GM12878 (cell line): ENCODE measurements around the gene MAVS. TPM values are rescaled to one million over a fixed set of nuclear protein-coding genes. Genes with fewer than 3 reads are reported as not detected.

Experiments
- ATAC-seq: fragments of 200-7000 bp; cut with Tn5 transposase; 3 replicates; pipeline ENCODE4 v1.9.1; 2020; ENCODE audit warnings: mild to moderate bottlenecking, moderate library complexity
- BruUV-seq: library from RNA; stranded (reverse); fragments of 400-500 nt; replicated peaks from 2 replicates; lab custom pipeline; 2021; lab: Mats Ljungman, UMichigan
- CTCF ChIA-PET: fragments of 300-600 bp; sonication (Branson Sonifier 250); formaldehyde crosslinking; extraction: SDS; loops from one replicate; lab custom pipeline; 2021; ENCODE audit warnings: inconsistent platforms; lab: Yijun Ruan, JAX
- POLR2A ChIA-PET: fragments of 350-600 bp; formaldehyde crosslinking; extraction: SDS; loops from one replicate; lab custom pipeline; 2021; ENCODE audit warnings: inconsistent platforms; lab: Charles Lee
- RAD21 ChIA-PET: fragments of 300-600 bp; sonication (Branson Sonifier 250); formaldehyde crosslinking; loops from one replicate; lab custom pipeline; 2023; ENCODE audit warnings: antibody characterized with exemption; ENCODE audit not compliant: unreplicated experiment; lab: Charles Lee
- SMC1A ChIA-PET: fragments of 300-600 bp; sonication (Branson Sonifier 250); formaldehyde crosslinking; loops from one replicate; lab custom pipeline; 2023; ENCODE audit not compliant: unreplicated experiment, uncharacterized antibody; lab: Charles Lee
- DNase-seq: peaks from one replicate; pipeline ENCODE4 v3.0.0-alpha.2; 2011; ENCODE audit warnings: low read depth, low spot score
- FAIRE-seq: peaks from 3 replicates; lab custom pipeline; 2011; peaks lifted over from hg19 to GRCh38; lab: Jason Lieb, UNC
- H2AFZ ChIP-seq: 2 replicates; pipeline ENCODE4 v1.6.0; 2011; ENCODE audit warnings: low read depth, low read length, control low read depth; ENCODE audit not compliant: control insufficient read depth
- H3K27ac ChIP-seq: 2 replicates; pipeline ENCODE4 v1.5.1; 2011; ENCODE audit warnings: control low read depth; ENCODE audit not compliant: control insufficient read depth, insufficient read depth
- H3K27me3 ChIP-seq, 2 experiments: replicated peaks in 1 of 2; 2 replicates each; pipeline versions ENCODE4 v1.6.0 to v1.6.1; 2011; ENCODE audit warnings: low read length in 1 of 2; ENCODE audit not compliant: control insufficient read depth in 2 of 2, insufficient read depth in 2 of 2
- H3K36me3 ChIP-seq, 2 experiments: 2 replicates each; pipeline ENCODE4 v1.5.1; 2011; ENCODE audit warnings: low read length in 1 of 2; ENCODE audit not compliant: control insufficient read depth in 2 of 2, insufficient read depth in 2 of 2
- H3K4me1 ChIP-seq: 2 replicates; pipeline ENCODE4 v1.6.1; 2011; ENCODE audit warnings: mild to moderate bottlenecking, low read length, moderate library complexity, mixed read lengths; ENCODE audit not compliant: control insufficient read depth, insufficient read depth
- H3K4me2 ChIP-seq: 2 replicates; pipeline ENCODE4 v1.6.0; 2011; ENCODE audit warnings: control low read depth; ENCODE audit not compliant: control insufficient read depth, insufficient read depth
- H3K4me3 ChIP-seq: fragments of 200-600 bp; sonication (generic); 2 replicates; pipeline ENCODE4 v1.5.1; 2016
- H3K79me2 ChIP-seq: 2 replicates; pipeline ENCODE4 v1.6.0; 2011; ENCODE audit warnings: low read length; ENCODE audit not compliant: control insufficient read depth, insufficient read depth
- H3K9ac ChIP-seq: 2 replicates; pipeline ENCODE4 v1.8.0; 2011; ENCODE audit warnings: low read length, control low read depth, mixed read lengths; ENCODE audit not compliant: control insufficient read depth, insufficient read depth
- H3K9me3 ChIP-seq: replicated peaks from 3 replicates; pipeline ENCODE4 v1.5.1; 2011; ENCODE audit warnings: mild to moderate bottlenecking, low read length; ENCODE audit not compliant: control insufficient read depth, insufficient read depth
- H4K20me1 ChIP-seq: 2 replicates; pipeline ENCODE4 v1.6.0; 2011; ENCODE audit not compliant: control insufficient read depth, insufficient read depth
- BMI1 ChIP-seq: fragments of 450-650 bp; IDR thresholded peaks from 2 replicates; pipeline ENCODE4 v1.6.1; 2016; ENCODE audit warnings: mild to moderate bottlenecking, moderate library complexity, borderline replicate concordance
- CEBPB ChIP-seq, 2 experiments: fragments of 150-350 bp in 1 of 2; IDR thresholded peaks; 2 replicates each; pipeline ENCODE4 v1.6.1; 2012 to 2014; ENCODE audit warnings: low read depth in 2 of 2, low read length in 2 of 2, borderline replicate concordance in 1 of 2, inconsistent platforms in 1 of 2
- CHD2 ChIP-seq: IDR thresholded peaks from 2 replicates; pipeline ENCODE4 v1.6.1; 2011; ENCODE audit warnings: low read depth, low read length, improper control_type of control experiment, borderline replicate concordance
- DPF2 ChIP-seq: fragments of 450-650 bp; IDR thresholded peaks from 2 replicates; pipeline ENCODE4 v1.6.1; 2017; ENCODE audit warnings: mild to moderate bottlenecking
- E2F8 ChIP-seq: fragments of 450-650 bp; IDR thresholded peaks from 2 replicates; pipeline ENCODE4 v1.6.1; 2018; ENCODE audit warnings: mild to moderate bottlenecking, low read depth, moderate library complexity; ENCODE audit not compliant: partially characterized antibody
- GABPA ChIP-seq: IDR thresholded peaks from 2 replicates; pipeline ENCODE4 v1.6.1; 2014; ENCODE audit warnings: antibody characterized with exemption, low read depth, mild to moderate bottlenecking, inconsistent platforms
- KAT2A ChIP-seq: conservative IDR thresholded peaks from 2 replicates; pipeline ENCODE4 v1.6.1; 2011; ENCODE audit warnings: low read depth, low read length; ENCODE audit not compliant: control insufficient read depth
- MEF2B ChIP-seq: fragments of 450-650 bp; IDR thresholded peaks from 2 replicates; pipeline ENCODE4 v1.6.1; 2018; ENCODE audit warnings: mild to moderate bottlenecking, moderate library complexity; ENCODE audit not compliant: partially characterized antibody, poor library complexity, severe bottlenecking
- NFIC ChIP-seq: IDR thresholded peaks from 2 replicates; pipeline ENCODE4 v1.6.1; 2012; ENCODE audit warnings: low read depth, mild to moderate bottlenecking, inconsistent platforms, low read length, moderate library complexity
- PBX3 ChIP-seq: IDR thresholded peaks from 2 replicates; pipeline ENCODE4 v1.6.1; 2011; ENCODE audit warnings: mild to moderate bottlenecking, low read depth, low read length, moderate library complexity; ENCODE audit not compliant: insufficient replicate concordance
- PKNOX1 ChIP-seq: fragments of 450-650 bp; IDR thresholded peaks from 2 replicates; pipeline ENCODE4 v1.6.1; 2016; ENCODE audit warnings: mild to moderate bottlenecking
- SIN3A ChIP-seq: IDR thresholded peaks from 2 replicates; pipeline ENCODE4 v1.6.1; 2012; ENCODE audit warnings: low read depth, low read length, improper control_type of control experiment
- STAT1 ChIP-seq: fragments of 450-650 bp; conservative IDR thresholded peaks from 2 replicates; pipeline ENCODE4 v1.6.1; 2014; ENCODE audit warnings: antibody characterized with exemption, mild to moderate bottlenecking
- TARDBP ChIP-seq: IDR thresholded peaks from 2 replicates; pipeline ENCODE4 v1.6.1; 2016; ENCODE audit warnings: borderline replicate concordance
- ZZZ3 ChIP-seq: IDR thresholded peaks from 2 replicates; pipeline ENCODE4 v1.6.1; 2011; ENCODE audit warnings: low read depth; ENCODE audit not compliant: control insufficient read depth, insufficient read length
- WGBS: methylation state at CpG from one replicate; pipeline ENCODE4 v1.1.6; 2016; ENCODE audit warnings: low lambda C conversion rate; ENCODE audit not compliant: insufficient replicate concordance, insufficient coverage; ENCODE audit errors: missing lambda C conversion rate; 5-methylcytosine and 5-hydroxymethylcytosine counted together
- in situ Hi-C: fragments of 300-500 bp; cut with MboI; formaldehyde crosslinking; loops from 9 replicates; pipeline ENCODE4 v1.14.3; 2018; ENCODE audit warnings: mixed read lengths
- intact Hi-C: fragments of 100-400 bp; cut with micrococcal nuclease; formaldehyde crosslinking; loops from one replicate; pipeline ENCODE4 v1.14.2; 2022; ENCODE audit not compliant: unreplicated experiment
- polyA plus RNA-seq, 11 experiments: library from polyadenylated mRNA; depleted of rRNA in 4 of 11; unstranded in 6 of 11; stranded (reverse) in 5 of 11; fragments of >200 nt; fragmentation: Nextera tagmentation in 4 of 11; fragmentation: Illumina TruSeq in 1 of 11; extraction: Ambion mirVana in 4 of 11; extraction: Trizol in 1 of 11; gene quantifications; 1 replicate in 1 of 11; 2 replicates in 10 of 11; pipeline versions ENCODE4 v1.2.1 to v1.2.3, GENCODE V29; 2011 to 2016; ENCODE audit warnings: inconsistent platforms in 2 of 11, missing spikeins in 2 of 11, low read depth in 1 of 11
- total RNA-seq, 4 experiments: library from RNA; depleted of rRNA in 3 of 4; stranded (reverse); fragments of >200 nt in 3 of 4; fragmentation: Illumina TruSeq in 1 of 4; extraction: Trizol in 1 of 4; gene quantifications; 2 replicates each; pipeline versions ENCODE4 v1.2.1 to v1.2.3, GENCODE V29; 2013 to 2021

MAVS gene
- total and polyA plus RNA-seq, 10 of the 15 experiments (the other 5 are each of a cell fraction or from before 2014, with no cell fraction given), result 1.6 to 25.2 (median 12.6) TPM

- TF ChIP-seq KAT2A, result no peak
- no peak for TF ChIP-seq ZZZ3
These were observed 31.6 kb upstream of the MAVS start (continued) for GRCh38 chr20:3814928-3815495.

DNA sequence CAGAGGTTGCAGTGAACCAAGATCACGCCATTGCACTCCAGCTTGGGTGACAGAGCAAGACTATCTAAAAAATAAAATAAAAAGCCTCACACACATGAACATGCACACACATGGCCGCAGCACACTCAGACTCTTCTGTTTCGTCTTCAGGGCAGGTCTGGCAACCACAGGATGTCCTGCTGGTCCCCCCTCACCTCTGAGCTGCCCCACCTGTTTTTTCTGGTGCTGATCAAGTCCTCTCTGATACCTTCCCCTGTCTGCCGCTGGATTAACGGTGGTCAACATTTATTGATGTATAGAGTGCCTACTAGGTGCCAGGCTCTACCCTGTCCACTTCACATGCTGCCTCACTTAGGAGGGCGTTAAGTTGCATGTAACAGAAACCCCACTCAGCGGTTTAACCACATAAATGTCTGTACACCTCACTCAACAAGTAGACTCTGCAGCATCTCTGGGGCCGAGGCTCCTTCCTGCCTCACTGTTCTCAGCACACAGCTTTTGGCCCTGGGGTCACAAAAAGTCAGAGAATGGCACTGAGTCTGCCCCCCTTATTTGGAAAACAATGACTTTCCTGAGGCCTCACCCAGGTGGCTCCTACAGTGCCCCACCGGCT, 30.8 kb upstream of the MAVS start:
- no peak for DNase-seq

More for the DNA sequence above, 30.8 kb upstream of the MAVS start:
- BruUV-seq, result no TSS peak
- CTCF ChIA-PET, result interaction anchor here (5.5 kb wide), 1 partner anchor 28 kb away, joined by 85 read pairs; the partner anchor contains the start of gene CENPB
- RAD21 ChIA-PET, result no interaction called here
- peaks cover 14% of the 10 kb centered on the region for H3K4me1 ChIP-seq
- SMC1A ChIA-PET, result no interaction called here
- FAIRE-seq (no peak), ATAC-seq (no peak)
- H4K20me1 ChIP-seq, result no peaks in the 10 kb centered on the region
- H3K4me2 ChIP-seq, result no peak overlapping the region
- H3K36me3 ChIP-seq, result no peaks in the 10 kb centered on the region
- in situ Hi-C loops (no loop called here), intact Hi-C loops (no loop called here)
- H3K4me3 ChIP-seq, result no peak overlapping the region
- TF ChIP-seq STAT1 (no peak), PBX3 (no peak), CHD2 (no peak), MEF2B (no peak), E2F8 (no peak), DPF2 (no peak), CEBPB (IDR thresholded peaks at IDR 0.05; ENCODE audit: borderline replicate concordance in 1 of 2, low read depth in 2 of 2, low read length in 2 of 2) (no peak), PKNOX1 (no peak), GABPA (no peak), TARDBP (no peak), BMI1 (no peak), SIN3A (no peak), NFIC (no peak)
- peaks cover 2% of the 10 kb centered on the region for H3K79me2 ChIP-seq
- H3K9me3 ChIP-seq, result no peaks in the 10 kb centered on the region
- POLR2A ChIA-PET, result no interaction called here
- no peaks in the 10 kb centered on the region for H3K27me3 ChIP-seq
- no peak overlapping the region for H3K9ac ChIP-seq
- no peak overlapping the region for H3K27ac ChIP-seq
- WGBS, result 17% methylated on average over 9 of the region's 9 CpGs
- H2AFZ ChIP-seq, result no peak overlapping the region
